HG02763 (cell line): ENCODE data around the gene NFATC1.
A peak's percentile ranks its signal among the peaks of the same experiment; 100 is the strongest.

Source experiments
- ATAC-seq: cut with Tn5 transposase; IDR thresholded peaks from one replicate; pipeline ENCODE4 v1.9.1; 2021; ENCODE audit warnings: mild to moderate bottlenecking, moderate library complexity; ENCODE audit not compliant: unreplicated experiment

Gene NFATC1

GRCh38 chr18:79452991-79453645, 57.4 kb downstream of the NFATC1 start:
- no peak for ATAC-seq

GRCh38 chr18:79453816-79454735, 58.3 kb downstream of the NFATC1 start:
- ATAC-seq, result no peak

- ATAC-seq, result no peak
Measured at GRCh38 chr18:79455261-79455660, 59.5 kb downstream of the NFATC1 start.

GRCh38 chr18:79456105-79456980, 60.6 kb downstream of the NFATC1 start:
- ATAC-seq, result no peak

- no peak for ATAC-seq
Measured at GRCh38 chr18:79457239-79457638, 61.5 kb downstream of the NFATC1 start.

- no peak for ATAC-seq
Measured at GRCh38 chr18:79457652-79458051, 61.9 kb downstream of the NFATC1 start.

- ATAC-seq, result no peak
Measured at GRCh38 chr18:79458131-79458838, 62.6 kb downstream of the NFATC1 start.

GRCh38 chr18:79458917-79459803, 63.4 kb downstream of the NFATC1 start:
- ATAC-seq, result no peak

- peak; percentile 23 for ATAC-seq
Measured at GRCh38 chr18:79459946-79460480, 64.3 kb downstream of the NFATC1 start.

- peak; percentile 59 for ATAC-seq
Measured at GRCh38 chr18:79460481-79461300, 65.0 kb downstream of the NFATC1 start.

GRCh38 chr18:79461627-79462026, 65.9 kb downstream of the NFATC1 start:
- ATAC-seq, result no peak

- no peak for ATAC-seq
Measured at GRCh38 chr18:79463424-79463960, 67.8 kb downstream of the NFATC1 start.

GRCh38 chr18:79465392-79465991, 69.8 kb downstream of the NFATC1 start:
- ATAC-seq, result peak; percentile 68

GRCh38 chr18:79466591-79466990, 70.9 kb downstream of the NFATC1 start:
- no peak for ATAC-seq

GRCh38 chr18:79467126-79467525, 71.4 kb downstream of the NFATC1 start:
- no peak for ATAC-seq

GRCh38 chr18:79468119-79468789, 72.5 kb downstream of the NFATC1 start:
- no peak for ATAC-seq

- ATAC-seq, result no peak
Measured at GRCh38 chr18:79469309-79469708, 73.6 kb downstream of the NFATC1 start.
